Dermis blood vessel endothelial cell (primary cell): ENCODE data around the gene IL19. TPM values are rescaled to one million over a fixed set of nuclear protein-coding genes. Genes with fewer than 3 reads are reported as not detected.

Source experiments
- total RNA-seq: library from RNA; depleted of rRNA; stranded (reverse); fragments of >200 nt; gene quantifications from 2 replicates; pipeline ENCODE4 v1.2.3, GENCODE V29; 2014

The IL19 gene
- total RNA-seq, 1 donor from 2014 or later: not detected

Other genes starting within 250 kb of the IL19 start
- 66.1 and 69.9 TPM in 2 replicates for gene EIF2D, start 158.3 kb upstream of the IL19 start, total RNA-seq
- 11.4 and 12.6 TPM in 2 replicates for gene DYRK3, start 135.2 kb upstream of the IL19 start, total RNA-seq
- gene MAPKAPK2, start 85.9 kb upstream of the IL19 start, total RNA-seq: 33.7 and 50.8 TPM in 2 replicates
- not detected in 2 replicates for gene IL10, start 1.7 kb downstream of the IL19 start, total RNA-seq
- gene IL20, start 94.8 kb downstream of the IL19 start, total RNA-seq: not detected in 2 replicates
- not detected in 2 replicates for gene IL24, start 126.7 kb downstream of the IL19 start, total RNA-seq
- 0.17 TPM in 1 of 2 replicates, not detected in the other for gene FCMR, start 151.2 kb downstream of the IL19 start, total RNA-seq
- under 0.01 TPM in 2 replicates for gene PIGR, start 175.7 kb downstream of the IL19 start, total RNA-seq
- gene FCAMR, start 199.7 kb downstream of the IL19 start, total RNA-seq: not detected in 2 replicates